NCI-H2029 (cell line): ENCODE measurements around the gene LSM7.
"Not testable (repeated sequence)": the region's sequence is repeated elsewhere in the genome, so short reads cannot be mapped to it uniquely, and the experiment has no call there.

ENCODE experiments used
- DNase-seq: peaks from one replicate; lab custom pipeline; 2025; lab: John Stamatoyannopoulos, UW

Gene LSM7

DNA sequence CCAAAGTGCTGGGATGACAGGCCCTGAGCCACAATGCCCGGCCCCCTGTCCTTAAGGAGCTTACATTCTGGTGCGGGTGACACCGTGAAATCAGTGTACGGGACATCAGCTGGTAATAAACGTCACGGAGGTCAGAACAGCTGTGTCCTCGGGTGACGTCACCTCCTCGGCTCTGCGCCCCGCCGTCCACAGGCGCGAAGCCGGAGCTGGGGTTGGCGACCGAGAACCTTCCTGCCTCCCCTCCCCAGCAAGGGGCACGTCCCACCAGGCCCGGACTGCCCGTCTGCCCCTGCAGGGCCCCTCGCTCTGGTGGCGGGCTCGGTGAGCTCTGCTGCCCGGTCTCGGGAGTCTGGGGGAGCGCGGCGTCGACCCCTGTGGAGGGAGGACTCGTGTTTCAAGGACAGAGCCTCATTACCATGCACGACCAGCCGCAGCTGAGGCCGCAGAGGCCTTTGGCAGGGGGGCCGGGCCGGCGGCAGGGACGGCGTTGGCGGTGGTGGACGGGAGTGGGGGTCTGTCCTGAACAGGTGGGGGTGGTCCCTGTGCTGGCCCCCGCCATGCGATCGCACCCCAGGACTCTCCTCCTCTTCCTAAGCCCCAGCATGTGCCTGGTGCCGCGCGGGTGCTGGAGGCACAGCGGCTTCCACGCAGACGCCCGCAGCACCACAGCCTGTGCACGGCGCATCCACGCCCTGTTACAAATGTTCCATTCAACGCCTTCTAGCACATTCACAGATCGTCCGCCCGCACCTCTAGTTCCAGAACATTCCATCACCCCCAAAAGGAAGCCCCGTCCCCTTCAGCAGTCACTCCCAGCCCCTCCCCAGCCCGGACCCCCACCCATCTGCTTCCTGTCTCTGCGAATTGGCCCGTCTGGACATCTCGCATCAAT, 25.8 kb downstream of the LSM7 start:
- no peak for DNase-seq

DNA sequence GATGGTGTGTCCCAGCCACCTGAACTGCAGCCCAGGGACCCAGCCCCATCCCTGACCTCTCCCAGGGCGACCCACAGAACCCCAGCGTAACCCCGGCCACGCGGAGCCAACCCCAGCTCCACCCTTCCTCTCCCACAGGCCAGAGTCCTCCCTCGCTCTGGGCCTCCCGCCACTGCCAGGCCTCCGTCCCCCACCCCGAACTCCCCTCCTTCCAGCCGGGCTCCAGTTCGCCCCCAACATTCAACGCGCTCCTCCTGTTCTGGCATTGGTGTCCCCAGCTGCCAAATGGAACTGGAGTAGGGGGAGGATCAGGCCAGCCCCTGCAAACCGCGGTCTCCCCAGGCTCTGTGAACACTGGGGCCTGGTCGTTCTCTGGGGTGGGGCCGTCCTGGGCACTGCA, 27.9 kb downstream of the LSM7 start:
- no peak for DNase-seq

DNA sequence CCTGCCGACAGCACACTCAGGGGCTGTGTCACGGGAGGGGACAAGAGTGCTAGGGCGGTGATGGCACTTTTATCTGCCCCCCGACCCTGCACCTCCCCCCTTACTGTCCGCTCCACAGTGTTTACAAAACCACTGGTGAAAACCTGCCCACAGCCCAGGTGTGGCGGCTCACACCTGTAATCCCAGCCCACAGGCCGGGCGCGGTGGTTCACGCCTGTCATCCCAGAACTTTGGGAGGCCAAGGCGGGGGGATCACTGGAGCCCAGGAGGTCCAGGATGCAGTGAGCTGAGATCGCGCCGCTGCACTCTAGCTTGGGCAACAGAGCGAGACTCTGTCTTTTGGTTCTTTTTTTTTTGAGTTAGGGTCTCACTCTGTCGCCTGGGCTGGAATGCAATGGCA, 32.2 kb downstream of the LSM7 start:
- no peak for DNase-seq

DNA sequence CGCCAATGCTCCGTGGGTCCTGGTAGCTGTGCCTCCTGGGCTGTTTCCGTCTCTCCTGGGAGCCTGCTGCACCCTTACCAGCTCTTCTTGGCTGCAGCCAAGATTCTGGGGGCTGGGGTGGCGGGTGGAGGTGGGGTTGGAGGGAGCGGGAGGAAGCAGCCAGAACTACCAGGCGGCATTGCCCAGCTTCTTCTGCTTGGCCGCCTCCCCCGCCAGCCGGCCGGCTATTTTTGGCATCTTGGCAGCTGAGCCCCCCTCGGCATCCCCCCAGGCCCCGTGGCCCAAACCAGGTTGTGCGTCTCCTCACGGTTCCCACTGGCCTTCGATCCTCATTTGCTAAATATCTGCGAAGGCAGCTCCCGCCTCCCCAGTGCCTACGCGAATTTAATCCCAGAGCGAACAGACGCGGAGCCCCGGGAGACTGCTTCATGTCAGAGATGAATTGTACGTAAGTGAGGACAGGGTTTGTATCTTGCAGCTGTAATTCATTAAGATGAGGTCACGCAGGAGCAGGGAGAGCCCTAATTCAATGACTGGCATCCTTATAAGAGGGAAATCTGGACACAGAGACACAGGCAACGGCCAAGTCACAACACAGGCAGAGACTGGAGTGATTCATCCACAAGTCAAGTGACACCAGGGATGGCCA, 33.6 kb downstream of the LSM7 start:
- DNase-seq = no peak

DNA sequence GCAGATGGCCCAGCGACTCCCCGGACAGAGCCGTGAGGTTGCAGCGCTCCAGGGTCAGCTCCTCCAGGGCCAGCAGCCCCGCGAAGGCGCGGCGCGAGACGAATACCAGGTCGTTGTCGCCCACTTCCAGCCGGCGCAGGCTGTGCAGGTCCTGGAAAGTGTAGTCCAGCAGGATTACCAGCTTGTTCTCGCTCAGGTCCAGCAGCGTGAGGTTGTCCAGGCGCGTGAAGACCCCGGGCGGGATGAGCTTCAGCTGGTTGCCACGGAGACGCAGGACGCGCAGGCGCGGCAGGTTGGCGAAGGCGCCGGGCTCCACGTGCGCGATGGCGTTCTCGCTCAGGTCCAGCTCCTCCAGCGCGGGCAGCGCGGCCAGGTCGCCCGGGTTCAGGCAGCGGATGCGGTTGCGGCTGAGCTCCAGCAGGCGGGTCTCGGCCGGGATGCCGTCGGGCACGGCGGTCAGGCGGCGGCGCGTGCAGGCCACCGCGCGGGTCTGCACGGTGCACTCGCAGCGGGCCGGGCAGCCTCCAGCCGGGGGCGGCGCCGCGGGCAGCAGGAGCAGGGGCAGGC, 37.1 kb downstream of the LSM7 start:
- no peak for DNase-seq

DNA sequence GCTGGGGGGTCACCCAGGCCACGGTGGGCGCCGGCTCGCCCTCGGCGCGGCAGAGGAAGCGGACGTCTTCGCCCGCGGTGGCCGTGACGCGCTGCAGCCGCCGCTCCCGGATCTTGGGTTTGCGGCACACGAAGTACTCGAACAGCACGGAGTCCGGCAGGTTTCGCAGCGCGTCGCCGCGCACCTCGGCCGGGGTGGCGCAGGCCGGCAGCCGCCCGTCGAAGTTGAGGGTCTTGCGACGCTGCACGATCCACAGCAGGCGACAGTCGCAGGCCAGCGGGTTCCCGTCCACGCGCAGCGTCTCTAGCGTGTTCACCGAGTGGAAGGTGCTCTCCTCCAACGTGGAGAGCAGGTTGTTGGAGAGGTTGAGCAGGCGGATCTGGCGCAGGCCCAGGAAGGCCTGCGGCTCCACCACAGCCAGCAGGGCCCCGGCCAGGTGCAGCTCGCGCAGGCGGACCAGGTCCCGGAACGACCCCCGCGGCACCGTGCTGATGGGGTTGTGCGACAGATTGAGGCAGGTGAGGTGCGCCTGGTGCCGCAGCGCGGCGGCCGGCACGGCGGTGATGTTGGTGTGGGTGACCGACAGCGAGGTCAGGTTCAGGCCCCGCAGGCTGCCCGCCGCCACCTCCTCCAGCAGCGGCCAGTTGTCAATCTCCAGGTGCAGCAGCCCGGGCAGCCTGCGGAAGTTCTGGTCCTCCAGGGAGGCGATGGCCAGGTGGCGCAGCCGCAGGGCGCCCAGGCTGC, 37.8 kb downstream of the LSM7 start:
- DNase-seq = no peak

DNA sequence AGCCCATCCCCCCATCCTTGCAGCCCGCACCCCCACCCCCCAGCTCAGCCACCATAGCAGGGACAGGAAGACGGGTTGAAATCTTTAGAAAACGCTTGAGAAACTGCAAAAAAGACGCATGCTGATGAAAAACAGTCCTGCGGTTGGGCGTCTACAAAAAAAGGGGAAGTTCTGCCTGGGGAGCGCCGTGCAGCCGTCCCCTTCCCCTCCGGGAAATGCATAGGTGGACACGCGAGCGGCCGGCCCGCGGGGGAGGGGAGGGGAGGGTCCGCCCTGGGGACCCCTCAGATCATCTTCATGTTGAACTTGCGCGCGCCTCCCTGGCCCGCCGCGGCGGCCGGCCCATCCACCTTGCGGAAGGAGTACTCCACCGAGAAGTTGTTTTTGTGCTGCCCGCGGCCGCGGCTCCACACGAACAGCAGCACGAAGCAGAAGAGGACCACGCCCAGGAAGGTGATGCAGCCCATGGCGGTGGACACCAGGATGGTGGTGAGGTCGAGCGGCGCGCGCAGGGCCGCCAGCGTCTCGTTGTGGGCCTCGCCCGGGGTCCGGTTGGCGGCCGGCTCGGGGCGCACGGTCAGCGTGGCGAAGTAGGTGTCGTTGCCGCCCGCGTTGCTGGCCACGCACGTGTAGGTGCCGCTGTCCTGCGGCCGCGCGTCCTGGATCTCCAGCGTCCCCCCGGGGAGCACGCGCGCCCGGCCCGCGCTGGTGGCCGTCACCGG, 38.5 kb downstream of the LSM7 start:
- no peak for DNase-seq

DNA sequence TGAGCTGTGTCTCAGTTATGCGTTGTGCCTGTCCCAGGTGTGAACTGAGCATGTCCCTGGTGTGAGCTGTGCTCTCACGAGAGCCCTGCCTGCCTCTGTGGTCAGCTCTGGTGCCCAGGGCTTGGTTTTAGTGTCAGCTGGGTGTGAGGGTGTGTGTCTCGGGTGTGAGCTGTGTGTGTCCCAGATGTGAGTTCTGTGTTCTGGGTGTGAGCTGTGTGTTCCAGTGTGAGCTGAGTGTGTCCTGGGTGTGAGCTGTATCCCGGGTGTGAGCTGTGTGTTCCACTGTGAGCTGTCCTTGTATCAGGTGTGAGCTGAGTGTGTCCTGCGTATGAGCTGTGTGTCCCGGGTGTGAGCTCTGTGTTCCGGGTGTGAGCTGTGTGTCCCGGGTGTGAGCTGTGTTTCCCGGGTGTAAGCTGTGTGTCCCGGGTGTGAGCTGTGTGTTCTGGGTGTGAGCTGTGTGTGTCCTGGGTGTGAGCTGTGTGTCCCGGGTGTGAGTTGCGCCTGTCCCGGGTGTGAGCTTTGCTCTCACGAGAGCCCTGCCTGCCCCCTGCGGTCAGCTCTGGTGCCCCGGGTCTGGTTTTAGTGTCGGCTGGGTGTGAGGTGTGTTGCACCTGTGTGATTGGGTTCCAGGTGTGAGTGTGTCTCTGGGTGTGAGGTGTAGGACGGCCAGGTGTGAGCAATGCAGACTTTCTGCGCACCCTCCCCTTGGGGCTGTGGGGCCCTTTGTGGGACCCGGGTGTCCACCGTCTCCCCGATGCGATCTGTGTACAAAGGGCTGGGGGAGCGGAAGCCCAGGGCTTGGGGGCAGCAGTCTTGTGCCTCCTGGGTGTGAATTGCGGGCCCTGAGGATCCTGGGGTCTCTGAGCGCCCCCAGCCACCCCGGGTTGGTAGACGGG, 39.3 kb downstream of the LSM7 start:
- DNase-seq = no peak

DNA sequence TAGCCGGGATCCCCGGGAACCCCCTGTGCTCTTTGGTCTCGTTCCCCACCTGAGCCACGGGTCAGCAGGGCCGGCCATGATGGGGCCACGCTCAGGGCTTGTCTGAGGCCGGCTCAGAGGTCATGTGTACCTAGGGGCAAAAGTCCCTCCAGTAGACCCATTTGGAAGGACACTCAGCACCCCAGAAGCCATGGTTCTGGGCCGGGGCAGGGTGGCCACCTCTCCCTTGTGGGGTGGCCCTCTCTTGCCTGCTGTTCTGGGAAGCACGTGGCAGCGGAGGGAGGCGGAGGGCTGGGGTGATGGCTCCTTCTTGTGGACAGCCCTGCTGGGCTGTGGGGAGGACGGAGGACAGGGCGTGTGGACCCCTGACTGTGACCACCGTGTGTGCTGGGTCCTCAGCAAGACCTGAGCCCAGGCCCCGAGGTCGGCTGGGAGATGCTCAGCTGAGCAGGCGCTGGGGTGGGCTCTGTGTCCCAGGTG, 40.0 kb downstream of the LSM7 start:
- no peak for DNase-seq

DNA sequence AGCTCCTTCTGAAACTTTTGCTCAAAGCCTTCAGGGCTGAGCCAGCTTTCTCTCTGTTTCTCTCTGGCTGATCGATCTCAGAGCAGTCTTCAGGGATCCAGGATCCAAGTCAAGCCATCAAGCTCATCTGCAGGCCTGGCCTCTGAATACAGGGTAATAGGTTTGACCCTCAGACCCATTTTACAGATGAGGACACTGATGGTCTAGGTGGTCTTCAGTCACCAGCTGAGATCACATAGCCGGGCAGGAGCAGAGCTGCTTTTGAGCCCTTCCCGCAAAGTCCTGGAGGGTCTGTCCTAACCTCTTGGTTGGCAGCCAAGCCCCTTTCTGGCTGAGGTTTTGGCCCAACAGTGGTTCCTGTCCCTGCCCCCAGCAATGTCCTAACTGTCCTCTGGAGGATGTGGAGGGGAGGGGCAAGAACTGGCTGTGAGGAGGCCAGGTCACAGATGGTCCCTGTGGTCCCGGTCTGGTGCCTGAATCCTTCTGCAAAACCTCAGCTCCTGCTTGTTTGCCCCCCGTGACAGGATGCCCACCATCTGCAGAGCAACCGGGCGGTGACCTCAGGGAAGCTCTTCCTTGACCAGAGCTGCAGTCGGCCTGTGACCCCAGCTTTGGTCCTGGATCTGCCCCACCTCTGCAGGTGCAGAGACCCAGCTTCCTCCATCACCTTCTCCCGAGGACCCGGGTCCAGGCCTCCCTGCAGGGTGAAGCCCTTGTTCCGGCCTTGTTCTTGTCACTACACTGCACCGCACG, 40.6 kb downstream of the LSM7 start:
- DNase-seq = no peak

DNA sequence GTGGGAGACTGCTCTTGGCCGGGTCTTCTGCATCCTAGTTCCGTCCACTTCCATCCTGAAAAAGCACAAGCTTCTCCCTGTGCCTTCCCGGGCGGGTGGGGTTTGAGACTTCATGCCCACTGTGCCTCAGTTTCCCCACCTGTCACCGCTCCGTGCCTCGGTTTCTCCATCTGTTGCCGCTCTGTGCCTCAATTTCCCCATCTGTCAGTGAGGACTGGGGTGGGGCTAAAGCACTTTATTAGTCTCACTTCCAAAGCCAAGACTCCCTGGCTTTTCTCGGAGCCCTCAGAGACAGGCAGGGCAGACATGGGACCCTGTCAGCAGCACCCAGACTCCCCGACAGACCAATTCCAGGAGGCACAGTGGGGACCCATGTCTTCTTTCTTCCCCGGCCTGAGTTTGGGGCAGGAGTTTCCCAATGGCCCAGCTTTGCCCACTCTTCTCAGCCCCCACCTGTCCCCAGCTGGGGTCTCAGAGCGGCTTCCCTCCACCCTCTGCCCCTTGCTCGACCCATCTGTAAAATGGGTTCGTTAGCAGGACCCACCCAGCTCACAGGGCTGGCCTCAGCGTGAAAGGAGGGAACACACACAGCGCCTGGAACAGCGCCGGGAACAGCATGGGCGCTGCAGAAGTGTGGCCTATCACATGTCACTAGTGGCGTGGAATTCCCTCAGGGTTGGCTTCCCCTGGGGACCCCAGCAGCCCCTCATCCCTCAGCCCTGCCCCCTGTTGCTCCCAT, 41.8 kb downstream of the LSM7 start:
- DNase-seq = no peak

DNA sequence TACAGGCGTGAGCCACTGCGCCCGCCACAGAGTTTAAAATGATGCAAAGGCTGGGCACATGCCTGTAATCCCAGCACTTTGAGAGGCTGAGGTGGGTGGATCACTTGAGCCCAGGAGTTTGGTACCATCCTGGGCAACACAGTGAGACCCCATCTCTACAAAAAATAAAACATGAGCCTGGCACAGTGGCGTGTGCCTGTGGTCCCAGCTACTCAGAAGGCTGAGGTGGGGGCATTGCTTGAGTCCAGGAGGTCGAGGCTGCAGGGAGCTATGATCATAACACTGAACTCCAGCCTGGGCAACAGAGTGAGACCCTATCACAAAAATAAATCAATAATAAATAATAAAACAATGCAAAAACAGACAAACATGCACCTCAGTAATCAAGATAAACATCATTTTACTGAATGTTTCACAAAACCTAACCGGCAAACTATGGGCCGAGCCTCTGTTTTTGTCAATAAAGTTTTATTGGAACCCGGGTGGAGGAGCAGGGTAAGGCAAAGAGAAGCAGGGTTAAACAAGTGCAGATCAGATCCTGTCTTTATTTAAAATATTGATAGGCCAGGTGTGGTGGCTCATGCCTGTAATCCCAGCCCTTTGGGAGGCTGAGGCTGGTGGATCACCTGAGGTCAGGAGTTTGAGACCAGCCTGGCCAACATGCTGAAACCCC, 44.4 kb downstream of the LSM7 start:
- no peak for DNase-seq

DNA sequence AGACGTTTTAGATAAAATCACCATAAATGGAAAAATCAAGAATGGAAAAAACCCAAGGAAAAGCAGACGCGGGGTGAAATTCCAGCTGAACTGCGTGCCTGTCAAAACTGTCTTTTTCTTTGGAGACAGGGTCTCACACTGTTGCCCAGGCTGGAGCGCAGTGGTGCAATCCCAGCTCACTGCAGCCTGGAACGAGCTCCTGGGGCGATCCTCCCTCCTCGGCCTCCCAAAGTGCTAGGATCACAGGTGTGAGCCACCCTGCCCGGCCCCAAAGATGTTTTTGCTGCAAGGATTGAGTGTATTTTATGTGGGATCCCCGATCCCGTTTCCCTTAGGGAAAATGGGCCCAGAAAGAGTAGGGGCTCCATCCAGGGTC, 45.5 kb downstream of the LSM7 start:
- DNase-seq = no peak

DNA sequence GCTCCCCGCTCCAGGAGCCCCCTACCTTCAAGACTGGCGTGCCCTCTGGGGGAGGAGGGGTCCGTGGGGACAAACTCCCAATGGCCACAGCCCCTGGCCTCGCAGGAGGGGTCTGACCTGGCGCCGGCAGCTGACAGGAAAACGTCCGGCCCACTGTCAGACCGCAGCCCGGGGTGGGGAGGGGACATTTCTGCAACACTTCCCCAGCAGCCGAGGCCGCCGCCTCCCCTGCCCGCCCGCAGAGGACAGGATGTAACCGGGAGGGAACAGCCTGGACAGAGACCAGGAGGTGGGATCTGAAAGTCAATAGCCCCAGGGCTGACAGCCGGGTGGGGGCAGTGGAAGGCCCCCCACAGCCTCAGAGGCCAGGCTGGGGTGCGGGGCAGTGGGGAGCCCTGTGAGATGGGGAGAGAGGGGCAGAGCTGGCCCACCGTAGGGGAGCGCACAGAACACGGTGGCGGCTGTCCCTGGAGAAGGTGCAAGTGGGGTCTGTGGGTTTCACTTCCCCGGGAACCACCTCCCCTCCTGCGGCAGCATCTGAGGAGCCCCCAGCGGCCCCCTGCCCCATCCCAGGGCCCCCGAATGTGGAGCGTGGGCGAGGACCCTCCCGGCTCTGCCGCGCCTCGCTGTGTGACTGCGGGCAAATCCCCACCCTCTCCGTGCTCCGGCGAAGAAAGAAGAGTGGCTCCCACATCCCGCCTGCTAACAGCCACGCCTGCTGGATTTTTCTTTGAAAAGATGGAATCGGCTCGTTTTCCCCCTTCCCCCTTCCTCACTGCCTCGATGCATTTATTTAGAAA, 46.1 kb downstream of the LSM7 start, which contains the start of gene PEAK3:
Gene PEAK3 (minus strand): TSS at position 114 of the 800 bp plus-strand sequence. CDS start 1,244 bp downstream, outside the sequence.
- DNase-seq = no peak

DNA sequence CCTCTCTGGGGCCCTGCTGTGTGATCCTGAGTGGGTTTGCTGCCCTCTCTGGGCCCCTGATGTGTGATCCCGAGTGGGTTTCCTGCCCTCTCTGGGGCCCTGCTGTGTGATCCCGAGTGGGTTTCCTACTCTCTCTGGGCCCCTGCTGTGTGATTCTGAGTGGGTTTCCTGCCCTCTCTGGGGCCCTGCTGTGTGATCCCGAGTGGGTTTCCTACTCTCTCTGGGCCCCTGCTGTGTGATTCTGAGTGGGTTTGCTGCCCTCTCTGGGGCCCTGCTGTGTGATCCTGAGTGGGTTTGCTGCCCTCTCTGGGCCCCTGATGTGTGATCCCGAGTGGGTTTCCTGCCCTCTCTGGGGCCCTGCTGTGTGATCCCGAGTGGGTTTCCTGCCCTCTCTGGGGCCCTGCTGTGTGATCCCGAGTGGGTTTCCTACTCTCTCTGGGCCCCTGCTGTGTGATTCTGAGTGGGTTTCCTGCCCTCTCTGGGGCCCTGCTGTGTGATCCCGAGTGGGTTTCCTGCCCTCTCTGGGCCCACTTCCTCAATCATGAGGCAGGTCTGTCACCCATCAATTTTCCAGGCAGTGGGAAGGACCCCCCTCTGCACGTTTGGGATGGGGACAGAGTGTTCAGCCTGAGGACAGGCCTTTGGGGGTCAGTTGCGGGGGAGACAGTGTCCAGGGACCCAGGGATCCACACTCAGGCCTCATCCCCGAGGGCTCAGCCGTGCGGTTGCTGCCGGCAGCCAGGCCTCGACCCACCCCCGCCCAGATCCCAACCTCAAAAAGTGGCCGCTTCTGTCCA, 46.9 kb downstream of the LSM7 start:
- DNase-seq = not testable (repeated sequence)

DNA sequence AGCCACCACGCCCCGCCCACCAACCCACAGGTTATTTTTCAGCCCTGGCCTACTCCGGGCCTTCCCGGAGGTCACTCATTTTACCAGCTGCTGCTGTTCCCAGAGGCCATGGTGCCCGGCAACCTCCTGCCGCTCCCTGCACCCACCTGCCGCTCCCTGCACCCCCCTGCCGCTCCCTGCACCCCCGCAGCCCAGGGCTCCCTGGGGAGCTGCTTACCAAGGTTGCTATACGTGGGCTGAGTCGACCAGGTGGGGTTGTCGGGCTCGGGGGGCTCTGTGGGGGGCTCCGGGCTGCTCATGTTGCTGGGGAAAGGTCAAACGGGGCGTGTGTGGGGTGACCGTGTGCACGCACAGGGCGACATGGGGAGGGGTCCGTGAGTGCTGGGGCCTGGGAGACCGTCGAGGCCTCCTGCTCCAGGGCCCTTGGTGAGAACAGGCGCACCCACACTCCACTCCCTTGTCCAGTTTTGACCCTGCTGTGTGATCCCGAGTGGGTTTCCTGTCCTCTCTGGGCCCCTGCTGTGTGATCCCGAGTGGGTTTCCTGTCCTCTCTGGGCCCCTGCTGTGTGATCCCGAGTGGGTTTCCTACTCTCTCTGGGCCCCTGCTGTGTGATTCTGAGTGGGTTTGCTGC, 47.6 kb downstream of the LSM7 start:
- DNase-seq = no peak
